ENCODE data around the gene CDH8.

GRCh38 chr16:61885343-61885742, 150.9 kb downstream of the CDH8 start:
- TF ChIP-seq, protein P1, sequence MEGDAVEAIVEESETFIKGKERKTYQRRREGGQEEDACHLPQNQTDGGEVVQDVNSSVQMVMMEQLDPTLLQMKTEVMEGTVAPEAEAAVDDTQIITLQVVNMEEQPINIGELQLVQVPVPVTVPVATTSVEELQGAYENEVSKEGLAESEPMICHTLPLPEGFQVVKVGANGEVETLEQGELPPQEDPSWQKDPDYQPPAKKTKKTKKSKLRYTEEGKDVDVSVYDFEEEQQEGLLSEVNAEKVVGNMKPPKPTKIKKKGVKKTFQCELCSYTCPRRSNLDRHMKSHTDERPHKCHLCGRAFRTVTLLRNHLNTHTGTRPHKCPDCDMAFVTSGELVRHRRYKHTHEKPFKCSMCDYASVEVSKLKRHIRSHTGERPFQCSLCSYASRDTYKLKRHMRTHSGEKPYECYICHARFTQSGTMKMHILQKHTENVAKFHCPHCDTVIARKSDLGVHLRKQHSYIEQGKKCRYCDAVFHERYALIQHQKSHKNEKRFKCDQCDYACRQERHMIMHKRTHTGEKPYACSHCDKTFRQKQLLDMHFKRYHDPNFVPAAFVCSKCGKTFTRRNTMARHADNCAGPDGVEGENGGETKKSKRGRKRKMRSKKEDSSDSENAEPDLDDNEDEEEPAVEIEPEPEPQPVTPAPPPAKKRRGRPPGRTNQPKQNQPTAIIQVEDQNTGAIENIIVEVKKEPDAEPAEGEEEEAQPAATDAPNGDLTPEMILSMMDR (IDR thresholded peaks at IDR 0.05; ENCODE audit: insufficient read depth, low read length, poor library complexity, severe bottlenecking), result no peak
- no peak for TF ChIP-seq EZH2phosphoT487 (conservative IDR thresholded peaks at IDR 0.05; ENCODE audit: low read length)
